SH-SY5Y (cell line): ENCODE results near the gene PPIP5K2.

Source experiments
- GATA2 ChIP-seq: IDR thresholded peaks from 2 replicates; pipeline ENCODE4 v1.6.1; 2011; ENCODE audit warnings: mild to moderate bottlenecking, low read depth, low read length
- GATA3 ChIP-seq: IDR thresholded peaks from 2 replicates; pipeline ENCODE4 v1.6.1; 2011; ENCODE audit warnings: low read depth, mild to moderate bottlenecking, low read length, moderate library complexity

- TF ChIP-seq GATA3 (no peak), GATA2 (no peak)
Observed at GRCh38 chr5:103237778-103238177, 117.7 kb downstream of the PPIP5K2 start.
